NOMO-1 (cell line): Measurements from ENCODE around the gene MTHFD1L.
A peak's percentile ranks its signal among the peaks of the same experiment; 100 is the strongest.
"Not testable (repeated sequence)": the region's sequence is repeated elsewhere in the genome, so short reads cannot be mapped to it uniquely, and the experiment has no call there.

Experiments used
- DNase-seq, 2 experiments: peaks; one replicate each; lab custom pipeline; 2025; ENCODE audit not compliant: unreplicated experiment in 2 of 2; lab: John Stamatoyannopoulos, UW

MTHFD1L gene

DNA sequence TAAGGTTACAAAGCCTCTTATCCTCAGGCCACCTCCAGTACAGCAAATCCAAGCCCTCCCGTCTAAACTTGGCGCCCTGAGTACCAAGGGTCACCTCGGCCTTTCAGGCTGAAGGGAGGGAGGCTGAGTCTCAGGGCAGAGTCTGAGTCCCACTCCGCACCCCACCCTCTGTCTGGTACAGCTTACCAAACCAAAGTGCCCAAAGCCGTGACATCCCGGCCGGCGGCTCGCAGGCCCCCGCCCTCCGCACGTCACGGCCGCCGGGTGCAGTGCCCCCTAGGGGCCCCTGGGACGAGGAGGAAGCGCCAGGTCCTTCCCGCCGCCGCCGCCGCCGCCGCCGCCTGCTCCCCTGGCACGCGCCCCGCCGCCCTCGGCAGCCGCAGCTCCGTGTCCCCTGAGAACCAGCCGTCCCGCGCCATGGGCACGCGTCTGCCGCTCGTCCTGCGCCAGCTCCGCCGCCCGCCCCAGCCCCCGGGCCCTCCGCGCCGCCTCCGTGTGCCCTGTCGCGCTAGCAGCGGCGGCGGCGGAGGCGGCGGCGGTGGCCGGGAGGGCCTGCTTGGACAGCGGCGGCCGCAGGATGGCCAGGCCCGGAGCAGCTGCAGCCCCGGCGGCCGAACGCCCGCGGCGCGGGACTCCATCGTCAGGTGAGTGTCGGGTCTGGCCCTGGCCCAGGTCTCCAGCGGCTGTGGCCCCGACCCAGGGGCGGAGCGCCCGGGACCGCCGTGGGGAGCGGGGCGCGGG lies at the start of gene MTHFD1L:
Gene MTHFD1L (plus strand): TSS at position 297 of the 741 bp plus-strand sequence. CDS start 121 bp downstream, at position 418.
- peak; percentile 69 to 77 for DNase-seq

DNA sequence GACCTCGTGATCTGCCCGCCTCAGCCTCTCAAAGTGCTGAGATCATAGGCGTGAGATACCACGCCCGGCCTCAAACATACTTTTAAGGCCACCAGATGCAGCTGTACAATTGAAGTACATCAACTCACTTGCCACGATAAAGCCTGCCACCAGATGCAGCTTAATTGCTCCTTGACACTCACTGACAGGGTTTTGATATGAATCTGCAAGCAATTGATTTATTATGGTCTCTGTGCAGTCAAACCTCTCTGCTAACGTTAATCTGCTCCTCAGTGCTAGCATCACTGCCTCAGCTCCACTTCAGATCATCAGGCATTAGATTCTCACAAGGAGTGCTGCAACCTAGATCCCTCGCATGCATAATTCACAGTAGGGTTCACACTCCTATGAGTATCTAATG lies 48.9 kb upstream of the MTHFD1L start:
- DNase-seq, result not testable (repeated sequence)

DNA sequence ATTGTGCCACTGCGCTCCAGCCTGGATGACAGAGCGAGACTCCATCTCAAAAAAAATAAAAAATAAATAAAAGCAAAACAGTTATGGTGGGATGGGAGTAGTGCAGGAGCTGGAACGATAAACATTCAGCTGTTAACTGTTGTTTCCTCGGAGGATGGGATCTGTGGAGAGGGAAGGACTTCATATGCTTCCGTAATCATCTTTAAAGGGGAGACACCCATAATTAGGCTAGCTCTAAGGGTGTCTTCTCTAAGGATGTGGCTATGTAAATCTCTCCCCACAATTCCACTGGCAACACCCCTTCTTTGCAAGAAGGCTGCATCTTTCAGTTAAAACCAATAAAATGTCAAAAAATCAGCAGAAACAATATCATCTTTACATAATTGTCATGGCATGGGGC lies 42.6 kb upstream of the MTHFD1L start:
- DNase-seq, result no peak

DNA sequence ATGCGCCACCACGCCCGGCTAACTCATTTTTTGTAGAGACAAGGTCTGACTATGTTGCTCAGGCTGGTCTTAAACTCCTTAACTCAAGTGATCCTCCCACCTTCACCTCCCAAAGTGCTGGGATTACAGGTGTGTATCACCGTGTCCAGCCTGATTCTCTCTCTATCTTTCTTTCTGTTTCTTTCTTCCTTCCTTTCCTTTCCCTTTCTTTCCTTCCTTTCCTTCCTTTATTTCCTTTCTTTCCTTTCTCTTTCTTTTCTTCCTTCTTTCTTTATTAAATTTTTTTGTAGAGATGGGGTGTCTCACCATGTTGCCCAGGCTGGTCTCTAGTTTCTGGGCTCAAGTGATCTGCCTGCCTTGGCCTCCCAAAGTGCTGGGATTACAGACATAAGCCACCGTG lies 38.7 kb upstream of the MTHFD1L start:
- DNase-seq, result no peak

DNA sequence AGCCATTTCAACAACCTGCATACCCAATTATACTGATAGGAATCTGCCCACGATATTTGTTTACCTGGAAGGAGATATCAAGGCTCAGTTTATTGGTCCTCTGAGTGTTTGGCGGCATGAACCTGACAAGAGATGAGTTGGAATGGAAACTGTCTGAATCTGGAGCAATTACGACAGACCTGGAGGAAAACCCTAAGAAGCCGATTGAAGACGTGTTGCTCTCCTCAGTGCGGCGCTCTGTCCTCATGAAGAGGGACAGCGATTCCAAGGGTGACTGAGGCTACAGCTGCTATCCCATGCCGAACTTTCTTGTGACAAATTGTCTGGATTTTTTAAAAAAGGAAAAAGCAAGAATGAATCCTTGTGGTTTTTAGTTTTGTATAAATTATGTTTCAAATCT lies 37.4 kb upstream of the MTHFD1L start:
- DNase-seq, result not testable (repeated sequence)

DNA sequence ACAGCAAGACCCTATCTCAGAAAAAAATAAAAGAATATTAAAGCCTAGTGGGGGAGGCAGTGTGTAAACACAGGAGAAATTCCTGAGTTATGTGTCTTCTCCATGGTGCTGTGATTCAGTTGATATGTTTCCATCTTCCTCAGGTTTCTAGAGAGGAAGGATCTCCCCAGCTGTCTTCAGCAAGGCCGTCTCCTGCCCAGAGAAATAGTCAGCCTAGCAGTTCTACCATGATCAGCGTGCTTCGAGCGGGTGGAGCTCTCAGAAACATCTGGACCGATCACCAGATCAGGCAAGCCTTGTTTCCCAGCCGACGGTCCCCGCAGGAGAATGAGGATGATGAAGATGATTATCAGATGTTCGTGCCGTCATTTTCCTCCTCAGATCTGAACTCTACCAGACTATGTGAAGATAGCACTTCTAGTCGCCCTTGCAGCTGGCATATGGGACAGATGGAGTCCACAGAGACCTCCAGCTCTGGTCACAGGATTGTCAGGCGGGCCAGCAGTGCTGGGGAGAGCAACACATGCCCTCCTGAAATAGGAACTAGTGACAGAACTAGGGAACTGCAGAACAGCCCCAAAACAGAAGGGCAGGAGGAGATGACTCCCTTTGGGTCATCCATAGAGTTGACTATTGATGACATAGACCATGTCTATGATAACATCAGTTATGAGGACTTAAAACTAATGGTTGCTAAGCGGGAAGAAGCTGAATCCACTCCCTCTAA lies 34.9 kb upstream of the MTHFD1L start:
- no peak for DNase-seq

DNA sequence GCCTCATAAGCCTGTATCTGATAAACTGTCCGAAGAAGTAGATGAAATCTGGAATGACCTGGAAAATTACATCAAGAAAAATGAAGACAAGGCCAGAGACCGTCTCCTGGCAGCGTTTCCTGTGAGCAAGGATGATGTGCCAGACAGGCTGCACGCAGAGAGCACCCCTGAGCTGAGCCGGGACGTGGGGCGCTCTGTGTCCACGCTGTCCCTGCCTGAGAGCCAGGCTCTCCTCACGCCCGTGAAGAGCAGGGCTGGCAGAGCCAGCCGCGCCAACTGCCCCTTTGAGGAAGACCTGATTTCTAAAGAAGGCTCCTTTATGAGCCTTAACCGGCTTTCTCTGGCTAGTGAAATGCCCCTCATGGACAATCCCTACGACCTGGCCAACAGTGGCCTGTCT lies 33.9 kb upstream of the MTHFD1L start:
- DNase-seq, result no peak

DNA sequence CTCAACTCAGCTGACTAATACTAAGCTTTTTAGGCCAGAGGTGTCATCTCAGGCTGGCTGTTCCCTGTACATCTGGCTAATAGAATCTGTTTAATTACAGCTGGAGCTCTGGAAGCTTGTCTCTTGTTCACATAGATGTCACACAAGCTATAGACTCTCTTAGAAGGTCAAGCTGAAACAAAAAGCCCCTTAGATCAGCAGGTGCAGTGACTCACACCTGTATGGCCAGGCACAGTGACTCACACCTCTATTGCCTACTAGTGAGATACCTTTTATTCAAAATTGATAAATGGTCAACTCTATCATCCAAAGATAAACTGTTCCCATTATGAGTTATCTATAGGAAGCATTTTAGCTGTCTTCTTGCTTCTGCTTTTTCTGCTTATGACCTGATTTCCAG lies 29.9 kb upstream of the MTHFD1L start:
- no peak for DNase-seq

DNA sequence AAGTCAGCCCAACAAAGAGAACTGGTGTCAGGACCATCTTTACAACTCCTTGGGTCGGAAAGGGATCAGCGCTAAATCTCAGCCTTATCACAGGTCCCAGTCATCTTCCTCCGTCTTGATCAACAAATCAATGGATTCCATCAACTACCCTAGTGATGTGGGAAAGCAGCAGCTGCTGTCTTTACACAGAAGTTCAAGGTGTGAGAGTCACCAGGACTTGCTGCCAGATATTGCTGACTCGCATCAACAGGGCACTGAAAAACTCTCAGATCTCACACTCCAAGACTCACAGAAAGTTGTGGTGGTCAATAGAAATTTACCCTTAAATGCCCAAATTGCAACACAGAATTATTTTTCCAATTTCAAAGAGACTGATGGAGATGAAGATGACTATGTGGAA lies 25.3 kb upstream of the MTHFD1L start:
- DNase-seq, result no peak

DNA sequence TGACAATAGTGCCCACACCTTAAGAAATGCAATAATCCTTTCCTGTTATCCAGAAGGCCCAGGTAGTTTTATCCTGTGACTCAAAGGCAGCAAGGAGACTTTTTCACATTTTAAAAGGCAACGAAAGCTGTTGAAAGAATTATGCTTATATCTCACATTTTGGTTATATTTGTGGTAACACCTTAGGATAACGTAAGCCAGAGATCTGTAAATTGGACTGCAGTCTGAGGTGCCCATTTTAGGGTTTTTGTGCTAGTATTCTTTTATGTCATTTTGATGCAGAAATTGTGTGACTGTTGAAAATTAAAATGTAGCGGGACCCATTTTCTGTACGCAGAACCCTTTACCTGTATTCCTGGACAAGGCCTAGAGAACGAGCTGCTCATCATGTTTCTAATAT lies 24.3 kb upstream of the MTHFD1L start:
- no peak for DNase-seq

DNA sequence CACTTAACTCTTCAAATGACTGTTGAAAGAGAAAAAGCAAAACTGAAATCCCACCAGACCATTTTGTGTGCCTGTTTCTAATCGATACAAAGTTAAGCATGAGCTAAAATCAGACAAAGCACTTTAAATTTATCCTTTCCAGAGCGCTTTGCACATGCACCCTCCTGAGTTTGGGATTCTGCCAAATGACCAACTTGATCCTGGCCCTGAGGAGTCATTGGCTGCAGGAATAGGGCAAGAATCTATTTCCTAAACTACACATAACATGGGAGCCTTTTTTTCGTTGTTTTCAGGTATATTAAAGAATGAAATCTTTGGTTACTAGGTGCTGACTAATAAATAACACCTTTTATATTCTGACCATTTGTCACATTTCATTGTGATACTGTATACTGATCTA lies 23.8 kb upstream of the MTHFD1L start:
- DNase-seq, result no peak

DNA sequence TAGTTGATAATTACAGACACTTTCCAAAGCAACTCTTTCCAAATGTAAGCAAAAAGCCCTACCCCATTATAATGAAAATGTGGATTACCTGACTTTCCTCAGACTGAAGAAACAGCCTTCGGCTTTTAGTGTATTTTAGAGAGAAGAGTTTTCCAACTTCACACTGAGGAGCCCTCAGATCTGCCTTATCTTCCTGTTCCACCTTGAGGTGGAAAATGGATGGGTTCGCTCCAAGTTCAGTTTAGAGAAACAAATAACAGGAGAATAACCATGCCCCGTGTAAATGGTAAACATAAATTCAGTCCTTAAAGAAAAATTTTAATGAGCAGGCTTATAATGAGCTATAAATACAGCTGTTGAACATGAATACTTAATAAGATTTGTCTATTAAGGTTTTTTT lies 21.1 kb upstream of the MTHFD1L start:
- DNase-seq, result no peak

DNA sequence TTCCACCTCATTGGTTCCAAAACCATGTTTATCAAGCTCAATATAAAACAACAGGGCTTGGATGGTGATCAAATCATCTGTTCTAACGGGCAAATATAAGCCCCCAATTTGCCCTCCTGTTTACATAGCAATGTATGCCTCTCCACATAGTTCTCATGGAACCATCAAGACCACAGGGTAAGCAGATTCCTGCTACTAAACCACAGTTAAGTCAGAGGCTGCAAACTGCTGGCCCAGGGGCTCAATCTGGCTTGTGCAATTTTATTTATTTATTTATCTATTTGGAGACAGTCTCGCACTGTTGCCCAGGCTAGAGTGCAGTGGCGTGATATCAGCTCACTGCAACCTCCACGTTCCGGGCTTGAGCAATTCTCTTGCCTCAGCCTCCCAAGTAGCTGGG lies 18.9 kb upstream of the MTHFD1L start:
- no peak for DNase-seq

DNA sequence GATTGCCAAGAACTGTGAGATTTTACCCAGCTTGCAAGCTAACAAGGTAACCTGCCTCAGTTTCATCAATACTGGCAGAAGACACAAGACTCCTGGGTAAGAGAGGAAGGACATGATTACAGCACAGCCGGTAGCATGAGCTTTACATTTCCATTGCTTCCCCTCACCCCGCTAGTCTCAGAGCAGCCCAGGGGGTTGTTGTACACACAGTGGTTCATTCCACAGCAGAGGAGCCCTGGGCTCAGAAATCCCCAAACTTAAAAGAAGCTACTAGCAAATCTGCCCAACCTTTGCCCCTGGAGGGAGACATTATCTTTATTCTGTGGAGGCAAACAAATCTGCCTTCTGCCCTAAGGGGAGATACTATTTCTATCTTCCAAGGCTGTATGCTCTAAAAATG lies 17.1 kb upstream of the MTHFD1L start:
- DNase-seq, result no peak

DNA sequence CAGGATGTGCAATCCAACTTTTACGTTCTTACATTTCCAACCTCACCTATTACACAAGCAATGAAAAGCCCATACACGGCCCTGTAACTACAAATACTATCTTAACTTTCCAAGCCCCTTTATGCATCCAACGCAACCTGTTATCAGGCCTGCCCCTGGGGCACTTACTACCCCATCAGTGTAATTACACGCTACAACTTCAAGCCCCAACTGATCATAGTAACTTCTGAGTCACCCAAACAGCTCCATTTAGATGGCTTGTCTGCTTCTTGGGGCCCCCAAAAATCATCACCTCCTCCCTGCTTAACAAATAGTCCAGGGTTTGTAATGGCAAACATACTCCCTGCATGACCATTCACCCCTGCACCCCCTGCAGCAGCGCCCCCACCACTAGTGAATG lies 11.1 kb upstream of the MTHFD1L start:
- DNase-seq, result not testable (repeated sequence)

DNA sequence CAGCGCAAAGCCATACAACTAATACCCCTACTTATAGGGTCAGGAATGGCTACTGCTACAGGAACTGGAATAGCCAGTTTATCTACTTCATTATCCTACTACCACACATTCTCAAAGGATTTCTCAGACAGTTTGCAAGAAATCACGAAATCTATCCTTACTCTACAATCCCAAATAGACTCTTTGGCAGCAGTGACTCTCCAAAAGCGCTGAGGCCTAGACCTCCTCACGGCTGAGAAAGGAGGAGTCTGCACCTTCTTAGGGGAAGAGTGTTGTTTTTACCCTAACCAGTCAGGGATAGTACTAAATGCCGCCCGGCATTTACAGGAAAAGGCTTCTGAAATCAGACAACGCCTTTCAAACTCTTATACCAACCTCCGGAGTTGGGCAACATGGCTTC lies 10.3 kb upstream of the MTHFD1L start:
- DNase-seq, result not testable (repeated sequence)

DNA sequence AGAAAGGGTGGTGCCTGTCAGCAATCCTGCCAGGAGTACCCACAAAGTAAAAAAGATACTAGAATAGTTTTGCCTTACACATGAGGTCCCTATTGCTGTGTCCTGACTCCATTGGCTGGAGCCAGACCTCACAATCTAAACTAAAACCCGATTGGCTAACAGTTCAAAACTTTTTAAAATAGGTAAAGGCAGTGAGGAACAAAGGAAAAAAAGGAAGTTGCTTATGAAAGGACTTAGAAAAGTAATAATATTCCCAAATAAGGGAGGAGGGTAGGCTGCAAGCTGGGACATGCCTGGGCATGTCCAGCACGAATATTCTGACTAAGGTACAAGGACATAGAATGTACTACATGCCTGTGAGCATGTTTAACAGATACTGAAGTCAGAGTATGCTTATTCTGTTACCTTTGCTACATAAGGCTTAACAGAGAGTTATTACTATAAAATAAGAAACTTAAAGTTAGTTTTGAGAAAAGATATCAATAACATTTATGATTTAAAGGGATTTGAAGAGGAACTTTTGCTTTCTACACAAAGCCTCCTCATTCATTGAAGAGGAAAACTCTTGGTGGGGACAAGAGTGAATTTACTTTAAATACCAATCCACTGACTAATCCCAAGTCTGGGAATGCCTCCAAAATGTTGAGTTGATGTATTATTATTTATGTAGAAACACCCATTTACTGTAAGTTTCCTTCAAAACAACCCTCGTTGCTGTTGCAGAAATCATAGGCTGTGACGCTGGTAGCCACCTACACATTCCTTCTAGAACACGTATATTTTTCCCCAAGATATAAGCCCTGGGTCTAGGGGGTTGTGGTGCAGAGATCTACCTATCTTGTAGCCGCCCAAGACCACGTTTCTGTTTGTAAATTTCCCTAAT lies 8.2 kb upstream of the MTHFD1L start:
- peak; percentile 25 to 37 for DNase-seq

DNA sequence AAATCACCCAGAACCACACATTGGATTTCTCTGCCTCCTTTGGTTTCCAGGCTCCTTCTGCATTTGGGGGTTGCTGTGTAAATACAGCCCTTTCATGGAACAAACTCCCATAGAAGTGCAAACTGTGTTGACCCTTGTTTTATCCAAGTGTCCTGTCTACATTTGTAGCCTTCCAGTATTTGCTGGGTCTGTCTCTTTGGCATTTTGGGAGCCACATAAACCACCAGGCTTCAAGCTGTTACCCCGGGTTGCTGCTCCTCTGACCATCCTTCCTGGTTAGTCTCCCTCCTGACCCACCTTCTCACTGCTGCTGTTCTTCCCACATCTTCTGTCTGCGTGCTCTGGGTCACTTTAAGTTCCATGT lies 7.6 kb upstream of the MTHFD1L start:
- DNase-seq, result no peak

DNA sequence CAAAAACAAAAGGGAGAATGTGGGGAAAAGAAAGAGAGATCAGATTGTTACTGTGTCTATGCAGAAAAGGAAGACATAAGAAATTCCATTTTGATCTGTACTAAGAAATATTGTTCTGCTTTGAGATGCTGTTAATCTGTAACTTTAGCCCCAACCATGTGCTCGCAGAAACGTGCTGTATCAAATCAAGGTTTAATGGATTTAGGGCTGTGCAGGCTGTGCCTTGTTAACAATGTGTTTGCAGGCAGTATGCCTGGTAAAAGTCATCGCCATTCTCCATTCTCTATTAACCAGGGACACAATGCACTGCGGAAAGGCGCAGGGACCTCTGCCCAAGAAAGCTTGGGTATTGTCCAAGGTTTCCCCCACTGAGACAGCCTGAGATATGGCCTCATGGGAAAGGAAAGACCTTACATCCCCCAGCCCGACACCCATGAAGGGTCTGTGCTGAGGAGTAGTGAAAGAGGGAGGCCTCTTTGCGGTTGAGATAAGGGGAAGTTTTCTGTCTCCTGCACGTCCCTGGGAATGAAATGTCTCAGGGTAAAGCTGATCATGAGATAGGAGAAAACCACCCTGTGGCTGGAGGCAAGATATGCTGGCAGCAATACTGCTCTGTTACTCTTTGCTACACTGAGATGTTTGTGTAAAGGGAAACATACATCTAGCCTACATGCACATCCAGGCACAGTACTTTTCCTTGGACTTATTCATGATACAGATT lies 3.9 kb upstream of the MTHFD1L start:
- peak; percentile 22 to 64 for DNase-seq

DNA sequence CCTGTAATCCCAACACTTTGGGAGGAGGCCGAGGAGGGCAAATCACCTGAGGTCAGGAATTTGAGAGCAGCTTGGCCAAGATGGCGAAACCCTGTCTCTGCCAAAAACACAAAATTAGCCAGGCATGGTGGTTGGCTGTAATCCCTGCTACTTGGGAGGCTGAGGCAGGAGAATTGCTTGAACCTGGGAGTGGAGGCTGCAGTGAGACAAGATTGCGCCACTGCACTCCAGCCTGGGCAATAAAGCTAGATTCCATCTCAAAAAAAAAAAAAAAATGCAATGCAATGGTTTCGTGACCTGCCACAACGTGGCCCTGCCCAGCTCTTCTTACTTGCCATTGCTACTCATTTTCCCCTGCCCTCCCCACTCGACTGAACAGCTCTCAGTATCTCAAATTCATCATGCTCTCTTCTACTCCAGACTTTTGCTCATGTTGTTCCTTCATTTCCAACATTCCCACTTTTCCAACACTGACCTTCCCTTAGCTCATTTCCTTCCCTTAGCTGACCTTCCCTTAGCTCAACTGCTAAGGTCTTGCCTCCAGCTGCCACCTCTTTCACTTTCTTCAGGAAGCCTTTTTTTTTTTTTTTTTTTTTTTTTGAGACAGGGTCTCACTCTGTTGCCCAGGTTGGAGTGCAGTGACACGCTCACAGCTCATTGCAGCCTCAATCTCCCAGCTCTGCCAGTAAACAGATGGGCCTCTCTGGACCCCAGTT lies 2.1 kb upstream of the MTHFD1L start:
- no peak for DNase-seq
